MM.1S (cell line): ENCODE results near the gene FUZ.

ENCODE experiments used
- EZH2 ChIP-seq: fragments of 300-600 bp; sonication (generic); optimal IDR thresholded peaks from 2 replicates; pipeline ENCODE3; 2017; ENCODE audit warnings: low read depth, mild to moderate bottlenecking, antibody characterized with exemption, low read length, mixed read lengths
- TF ChIP-seq, protein P1 (sequence below): fragments of 300-600 bp; sonication (generic); IDR thresholded peaks from 2 replicates; pipeline ENCODE4 v1.5.1; 2016; ENCODE audit warnings: antibody characterized with exemption, low read length, mixed read lengths

DNA sequence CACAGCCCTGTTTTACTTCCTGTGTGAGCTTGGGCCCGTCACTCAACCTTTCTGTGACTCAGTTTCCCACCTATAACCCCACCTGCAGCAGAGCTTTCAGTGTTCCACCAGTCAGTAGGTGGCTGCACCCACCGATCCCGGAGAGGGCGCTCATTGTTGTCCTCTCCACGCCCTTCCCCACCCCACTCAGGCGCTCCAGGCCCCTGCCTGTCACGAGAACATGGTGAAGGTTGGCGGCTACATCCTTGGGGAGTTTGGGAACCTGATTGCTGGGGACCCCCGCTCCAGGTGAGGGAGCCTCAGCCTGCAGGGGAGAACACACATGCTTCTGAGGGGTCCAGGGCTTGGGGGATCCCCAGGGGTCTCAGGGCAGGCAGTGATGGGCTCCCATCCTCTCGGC is 12.3 kb downstream of the FUZ start:
- TF ChIP-seq, protein P1, sequence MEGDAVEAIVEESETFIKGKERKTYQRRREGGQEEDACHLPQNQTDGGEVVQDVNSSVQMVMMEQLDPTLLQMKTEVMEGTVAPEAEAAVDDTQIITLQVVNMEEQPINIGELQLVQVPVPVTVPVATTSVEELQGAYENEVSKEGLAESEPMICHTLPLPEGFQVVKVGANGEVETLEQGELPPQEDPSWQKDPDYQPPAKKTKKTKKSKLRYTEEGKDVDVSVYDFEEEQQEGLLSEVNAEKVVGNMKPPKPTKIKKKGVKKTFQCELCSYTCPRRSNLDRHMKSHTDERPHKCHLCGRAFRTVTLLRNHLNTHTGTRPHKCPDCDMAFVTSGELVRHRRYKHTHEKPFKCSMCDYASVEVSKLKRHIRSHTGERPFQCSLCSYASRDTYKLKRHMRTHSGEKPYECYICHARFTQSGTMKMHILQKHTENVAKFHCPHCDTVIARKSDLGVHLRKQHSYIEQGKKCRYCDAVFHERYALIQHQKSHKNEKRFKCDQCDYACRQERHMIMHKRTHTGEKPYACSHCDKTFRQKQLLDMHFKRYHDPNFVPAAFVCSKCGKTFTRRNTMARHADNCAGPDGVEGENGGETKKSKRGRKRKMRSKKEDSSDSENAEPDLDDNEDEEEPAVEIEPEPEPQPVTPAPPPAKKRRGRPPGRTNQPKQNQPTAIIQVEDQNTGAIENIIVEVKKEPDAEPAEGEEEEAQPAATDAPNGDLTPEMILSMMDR: no peak
- no peak for TF ChIP-seq EZH2
